Activated CD4-positive, alpha-beta T cell treated with anti-CD3 and anti-CD28 coated beads, Interleukin-2, Interleukin-6, amounts not matched to agents 100 ng/mL and 50 ng/mL, durations not matched to agents 16 hours and 8 hours (primary cell): Measurements from ENCODE around the gene DCAF8L2.
"Not testable (repeated sequence)": the region's sequence is repeated elsewhere in the genome, so short reads cannot be mapped to it uniquely, and the experiment has no call there.

Source experiments
- DNase-seq: peaks from one replicate; pipeline ENCODE4 v3.0.0-alpha.2; 2020

DCAF8L2 gene

DNA sequence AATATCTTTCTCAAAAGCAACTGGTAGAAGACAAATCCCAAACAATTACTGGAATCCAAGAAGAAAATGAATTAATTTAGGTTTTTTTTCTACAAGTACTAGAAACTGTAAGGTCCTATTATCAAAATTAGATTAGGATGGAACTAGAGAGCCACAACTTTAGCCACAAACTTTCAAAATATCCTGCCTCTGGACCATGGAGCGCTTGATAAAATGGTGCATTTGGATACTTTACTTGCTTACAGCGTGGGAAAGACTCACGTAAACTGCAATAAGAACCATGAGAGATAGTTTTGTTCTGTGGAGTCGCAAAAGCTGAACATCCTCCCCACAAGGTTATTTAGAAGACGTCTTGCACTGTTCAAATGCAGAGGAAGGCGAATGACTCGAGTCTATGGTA lies at the start of gene DCAF8L2:
Gene DCAF8L2, plus strand, starts transcription at position 301 of the 400 bp plus-strand sequence. CDS start 156,552 bp downstream, outside the sequence.
- DNase-seq = no peak

DNA sequence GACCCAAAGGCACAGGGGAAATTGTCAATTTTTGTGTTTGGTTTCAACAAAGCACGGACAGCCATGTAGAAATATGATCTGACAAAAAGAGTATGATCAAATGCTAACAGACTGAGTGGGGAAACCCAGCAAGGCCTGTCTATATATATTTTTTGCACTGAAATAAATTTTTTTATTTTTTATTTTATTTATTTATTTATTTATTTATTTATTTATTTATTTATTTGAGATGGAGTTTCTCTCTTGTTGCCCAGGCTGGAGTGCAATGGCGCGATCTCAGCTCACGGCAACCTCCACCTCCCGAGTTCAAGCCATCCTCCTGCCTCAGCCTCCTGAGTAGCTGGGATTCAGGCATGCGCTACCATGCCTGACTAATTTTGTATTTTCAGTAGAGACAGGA lies 49.0 kb upstream of the DCAF8L2 start:
- DNase-seq = not testable (repeated sequence)

DNA sequence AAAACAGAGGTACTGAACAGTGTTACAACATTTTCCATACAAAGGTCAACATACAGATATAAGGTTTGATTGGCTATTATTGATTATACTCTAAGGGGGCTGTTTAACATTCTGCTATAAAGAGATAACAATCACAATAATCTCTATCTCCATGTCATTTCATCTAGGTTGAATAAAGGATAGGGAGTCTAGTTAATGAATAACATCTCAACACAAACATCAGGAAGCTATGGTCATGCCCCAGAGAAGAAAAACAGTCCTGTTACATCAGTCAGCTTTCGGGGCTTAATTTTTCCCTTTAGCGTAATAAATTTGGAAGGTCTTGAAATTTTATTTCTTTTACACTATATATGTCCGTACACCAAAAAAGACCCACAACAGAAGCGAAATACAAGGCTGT lies 41.5 kb upstream of the DCAF8L2 start:
- DNase-seq = no peak

DNA sequence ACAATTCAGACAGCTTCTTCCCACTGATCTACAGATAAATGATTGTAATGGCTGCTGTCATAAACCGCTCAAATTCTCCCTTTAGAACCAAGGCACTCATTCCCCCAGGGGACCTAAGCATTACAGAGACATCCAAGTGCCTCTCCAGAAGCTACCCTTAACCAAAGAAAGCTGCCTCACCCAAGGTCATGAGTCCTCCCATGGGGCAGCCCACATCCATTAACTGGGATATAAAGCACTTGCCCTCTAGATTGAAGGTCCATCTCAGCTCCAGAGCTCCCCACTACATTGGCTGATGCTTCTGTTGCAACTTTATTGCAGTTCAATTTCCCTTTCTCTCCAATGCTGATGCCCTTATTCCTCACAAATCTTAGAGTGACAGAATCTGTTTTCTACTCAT lies 40.5 kb upstream of the DCAF8L2 start:
- DNase-seq = no peak

DNA sequence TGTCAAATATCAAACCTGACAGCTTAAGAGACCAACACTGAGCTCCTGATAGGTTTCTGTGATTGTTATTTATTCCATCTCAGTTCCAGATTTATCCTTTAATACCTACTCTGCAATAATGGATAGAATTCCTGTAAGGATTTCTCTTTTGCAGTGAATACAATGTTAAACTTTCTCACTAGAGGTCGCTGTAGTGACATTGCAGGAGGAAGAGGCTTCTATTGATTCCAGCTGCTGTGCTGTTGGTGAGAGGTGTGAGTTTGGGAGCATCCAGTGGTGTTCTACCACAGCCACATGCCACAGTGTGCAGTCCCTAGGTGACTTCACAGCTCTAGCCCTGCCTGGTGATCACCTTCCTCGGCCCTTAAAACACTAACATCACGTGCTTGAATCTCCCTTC lies 34.6 kb upstream of the DCAF8L2 start:
- DNase-seq = peak; percentile 5

DNA sequence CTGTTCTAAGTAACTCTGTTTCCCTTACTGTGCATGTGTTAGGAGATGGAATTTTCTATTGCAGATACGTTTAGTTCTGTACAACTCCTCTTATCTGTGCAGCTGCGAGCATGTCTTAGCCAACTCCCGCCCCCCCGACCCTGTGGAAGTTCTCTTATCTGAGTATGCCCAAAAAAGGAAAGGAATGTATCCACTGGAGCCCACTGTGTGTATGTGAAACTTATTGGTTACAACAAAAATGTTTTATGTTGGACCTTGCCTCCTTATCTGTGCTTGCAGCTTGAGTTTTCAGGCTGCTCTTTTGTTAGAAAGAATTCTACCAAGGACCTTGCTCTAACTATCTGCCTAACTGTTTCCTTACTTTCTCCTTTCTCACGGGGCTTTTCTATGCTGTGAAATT lies 24.2 kb upstream of the DCAF8L2 start:
- no peak for DNase-seq

DNA sequence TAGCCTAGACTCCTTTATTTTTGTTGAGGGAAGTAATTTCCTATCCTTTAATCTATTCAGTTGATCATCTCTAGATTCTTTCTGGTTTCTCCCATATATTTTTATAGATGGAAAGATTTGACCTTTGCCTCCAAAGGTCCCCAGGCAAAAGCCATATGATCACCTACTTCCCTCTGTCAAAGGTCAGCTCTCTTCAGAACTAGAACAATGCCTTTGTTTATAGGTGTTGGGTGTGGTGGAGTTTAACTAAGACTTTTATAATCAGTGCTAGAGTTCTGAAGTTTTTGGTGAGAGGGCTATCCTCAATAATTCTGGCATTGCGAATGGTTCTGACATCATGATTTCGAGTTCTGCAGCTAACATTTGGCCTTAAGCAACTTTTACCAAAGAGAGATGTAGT lies 19.0 kb upstream of the DCAF8L2 start:
- DNase-seq = no peak

DNA sequence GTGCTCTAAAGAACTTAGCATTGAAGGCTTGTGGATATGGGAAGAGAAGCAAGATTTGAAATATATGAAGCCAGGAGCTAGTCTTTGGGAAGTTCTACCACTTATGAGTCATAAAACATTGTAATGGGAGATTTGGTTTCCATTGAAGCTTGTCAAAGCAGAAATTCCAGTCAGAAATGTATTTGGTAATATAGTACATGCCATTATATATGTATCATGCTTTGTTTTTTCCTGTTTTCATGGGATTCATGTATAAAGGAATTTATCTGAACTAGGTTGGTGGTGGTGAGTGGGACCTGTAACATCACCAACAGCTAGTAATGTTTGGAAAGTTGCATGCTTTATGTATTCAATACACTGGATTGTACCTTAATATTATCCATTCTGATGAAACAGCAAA lies 14.6 kb upstream of the DCAF8L2 start:
- no peak for DNase-seq

DNA sequence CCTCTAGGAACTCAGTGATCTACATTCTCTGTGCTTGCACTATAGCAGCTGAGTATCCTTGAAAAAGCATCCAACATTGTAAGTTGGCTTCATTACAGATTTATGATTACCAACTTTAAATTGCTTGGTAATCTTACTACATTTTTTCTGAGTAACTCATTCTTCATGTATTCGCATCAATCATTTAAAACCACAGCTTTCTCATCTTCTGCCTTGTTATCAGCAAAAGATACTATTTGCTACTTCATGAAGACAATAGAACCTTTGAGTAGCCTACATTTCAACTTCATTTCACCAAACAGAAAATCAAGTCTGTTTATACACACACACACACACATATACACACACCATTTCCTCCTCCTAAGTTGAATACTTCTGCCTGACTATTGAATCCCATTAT lies 6.2 kb upstream of the DCAF8L2 start:
- DNase-seq = no peak

DNA sequence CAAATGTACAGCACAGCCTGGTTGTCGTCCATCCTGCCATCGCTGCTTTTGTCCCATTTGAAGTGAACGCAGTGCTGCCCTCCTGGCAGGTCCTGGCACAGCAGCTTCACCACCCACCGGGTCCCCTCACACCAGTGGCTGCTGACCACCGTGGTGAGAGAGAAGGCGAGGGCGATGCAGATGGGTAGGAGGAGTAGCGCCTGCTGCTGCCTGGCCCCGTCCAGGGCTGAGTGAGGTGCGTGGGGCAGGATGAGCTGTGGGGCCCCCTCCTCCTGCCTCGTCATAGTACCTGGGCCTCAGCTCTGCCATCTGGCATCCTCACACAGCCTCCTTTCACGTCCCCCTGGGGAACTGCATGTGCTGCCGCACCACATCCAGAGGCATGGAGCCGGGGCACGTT lies 1.8 kb downstream of the DCAF8L2 start:
- no peak for DNase-seq

DNA sequence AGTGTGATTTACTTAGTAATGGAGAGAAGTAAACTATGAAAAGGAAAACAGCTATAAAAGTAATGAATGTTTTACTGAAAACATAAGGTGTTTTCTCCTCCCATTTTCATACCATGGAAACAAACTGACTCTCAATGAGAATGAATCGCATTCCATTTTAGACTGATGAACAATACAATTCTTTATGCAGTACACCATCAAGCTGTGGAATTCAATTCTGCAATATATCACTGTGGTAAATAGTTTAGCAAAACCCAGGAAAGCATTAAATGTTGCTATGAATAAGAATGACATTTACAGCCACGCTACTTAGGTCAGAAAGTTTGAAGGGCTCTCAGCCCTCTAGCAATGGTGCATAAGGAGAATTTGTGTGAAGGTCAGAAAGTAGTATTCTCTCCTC lies 7.4 kb downstream of the DCAF8L2 start:
- no peak for DNase-seq

DNA sequence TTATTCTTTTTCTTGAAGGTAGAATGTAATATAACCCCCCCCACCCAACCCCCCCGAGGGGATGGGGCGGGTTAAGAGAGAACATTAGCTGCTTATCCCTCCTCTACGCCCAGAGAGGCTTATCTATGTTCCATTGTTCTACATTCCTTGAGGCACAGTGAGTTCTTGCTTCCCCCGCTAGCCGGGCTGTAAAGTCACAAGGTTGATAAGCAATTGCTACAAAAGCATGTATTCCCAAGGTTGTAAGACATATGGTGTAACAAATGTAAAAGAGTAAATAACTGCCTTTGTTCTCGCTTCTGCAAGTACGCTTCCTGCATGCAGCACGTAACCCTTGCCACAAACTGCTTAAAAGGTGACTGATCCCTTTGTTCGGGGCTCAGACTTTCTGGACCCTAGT lies 8.2 kb downstream of the DCAF8L2 start:
- DNase-seq = no peak

DNA sequence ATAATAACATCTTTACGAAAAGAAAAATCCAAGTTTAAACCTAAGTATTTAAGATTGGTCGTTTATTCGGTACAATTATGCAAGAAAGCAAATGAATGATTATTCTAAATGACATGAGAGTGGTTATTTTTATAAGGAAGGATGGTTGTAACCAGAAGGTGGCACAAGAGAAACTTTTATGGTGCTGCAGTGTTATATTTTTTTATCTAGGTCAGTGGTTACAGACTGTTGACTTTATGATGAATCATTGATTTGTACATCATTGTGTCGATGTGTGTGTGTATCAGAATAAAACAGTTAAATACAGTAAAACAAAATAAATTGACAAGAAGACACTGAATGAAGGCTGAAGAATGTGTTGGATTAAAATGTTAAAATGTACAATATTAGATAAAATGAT lies 9.8 kb downstream of the DCAF8L2 start:
- DNase-seq = no peak

DNA sequence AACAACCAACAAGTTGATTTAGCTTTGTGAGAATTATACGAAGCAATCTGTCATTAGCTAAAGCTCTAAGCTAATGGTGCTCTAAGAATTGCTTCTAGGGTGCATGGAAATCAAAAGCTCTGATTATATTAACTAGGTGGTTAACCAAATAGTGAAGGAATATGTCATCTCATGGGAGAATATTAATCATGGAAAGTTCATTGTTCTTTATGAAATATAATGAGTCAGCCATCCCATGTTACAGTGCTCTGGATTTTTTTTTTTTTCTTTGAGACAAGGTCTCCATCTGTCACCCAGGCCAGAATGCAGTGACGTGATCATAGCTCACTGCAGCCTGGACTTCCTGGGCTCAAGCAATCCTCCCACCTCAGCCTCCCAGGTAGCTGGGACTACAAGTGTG lies 10.5 kb downstream of the DCAF8L2 start:
- no peak for DNase-seq

DNA sequence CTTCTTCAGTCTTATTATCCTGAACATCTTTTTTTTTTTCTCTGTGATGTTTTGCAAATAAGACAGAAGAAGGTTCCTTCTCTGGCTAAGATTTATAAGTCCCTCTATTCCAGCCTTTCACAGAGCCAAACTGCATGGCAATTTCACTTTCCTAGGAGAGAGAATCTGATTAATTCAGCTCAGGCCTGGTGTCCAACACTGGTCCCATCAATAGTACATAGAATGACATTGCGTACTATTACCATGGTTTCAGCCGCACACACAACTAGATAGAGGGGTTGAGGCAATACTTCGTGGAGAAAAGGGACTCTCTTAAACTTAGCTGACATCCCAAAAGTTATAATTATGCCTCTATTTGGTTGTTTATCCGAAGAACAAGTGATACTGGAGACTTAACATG lies 18.5 kb downstream of the DCAF8L2 start:
- DNase-seq = no peak

DNA sequence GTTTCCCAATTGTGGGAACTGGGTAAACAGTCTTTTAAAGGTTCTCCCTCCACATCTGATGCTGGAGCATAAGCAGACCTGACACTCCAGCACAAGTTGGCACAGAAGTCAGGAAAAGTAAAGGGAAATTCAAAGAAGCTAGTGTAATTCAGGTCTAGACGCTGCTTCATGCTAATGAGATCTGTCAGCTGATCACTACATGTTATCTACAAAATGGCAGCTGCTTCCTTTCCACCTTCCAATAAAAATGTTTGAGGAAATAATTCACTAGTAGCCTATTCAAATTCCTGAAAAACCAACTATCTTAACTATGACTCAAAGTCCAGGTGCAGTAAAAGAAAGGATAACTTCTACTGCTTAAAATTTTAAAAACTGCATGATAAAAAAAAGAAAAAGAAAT lies 29.3 kb downstream of the DCAF8L2 start:
- no peak for DNase-seq

DNA sequence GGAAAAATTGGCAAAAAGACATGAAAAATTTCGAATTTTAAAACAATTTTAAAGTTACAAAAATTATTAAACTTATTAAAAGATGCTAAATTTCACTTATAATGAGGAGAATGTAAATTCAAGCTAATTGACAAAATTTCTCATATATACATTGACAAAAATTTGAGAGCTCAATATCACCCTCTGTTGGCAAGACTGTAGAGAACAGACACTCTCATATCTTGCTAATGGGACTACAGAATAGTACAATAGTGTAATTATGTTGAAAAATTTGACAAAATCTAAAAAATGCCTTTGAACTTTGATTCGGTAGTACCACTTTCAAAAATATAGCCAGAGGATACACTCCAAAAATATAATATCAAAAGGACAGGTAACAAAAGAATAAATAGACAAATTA lies 29.8 kb downstream of the DCAF8L2 start:
- peak; percentile 13 for DNase-seq

DNA sequence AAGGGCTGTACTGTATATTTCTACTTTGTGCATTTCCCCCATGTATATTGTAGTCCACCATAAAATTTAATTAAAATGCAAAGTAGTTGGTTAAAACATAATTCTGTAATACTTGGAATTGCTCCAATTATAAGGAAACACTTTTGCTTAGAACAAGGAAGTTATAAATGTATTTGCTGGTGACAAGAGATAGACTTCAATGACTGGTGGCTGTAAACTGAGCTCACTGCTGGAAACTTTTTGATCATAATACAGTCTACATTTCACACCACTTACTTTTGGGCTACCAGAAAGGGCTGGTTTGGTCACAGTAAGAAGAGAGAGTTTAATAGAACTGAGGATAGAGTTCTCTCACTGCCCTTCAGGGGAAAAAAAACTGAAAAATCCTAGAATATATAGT lies 32.7 kb downstream of the DCAF8L2 start:
- no peak for DNase-seq

DNA sequence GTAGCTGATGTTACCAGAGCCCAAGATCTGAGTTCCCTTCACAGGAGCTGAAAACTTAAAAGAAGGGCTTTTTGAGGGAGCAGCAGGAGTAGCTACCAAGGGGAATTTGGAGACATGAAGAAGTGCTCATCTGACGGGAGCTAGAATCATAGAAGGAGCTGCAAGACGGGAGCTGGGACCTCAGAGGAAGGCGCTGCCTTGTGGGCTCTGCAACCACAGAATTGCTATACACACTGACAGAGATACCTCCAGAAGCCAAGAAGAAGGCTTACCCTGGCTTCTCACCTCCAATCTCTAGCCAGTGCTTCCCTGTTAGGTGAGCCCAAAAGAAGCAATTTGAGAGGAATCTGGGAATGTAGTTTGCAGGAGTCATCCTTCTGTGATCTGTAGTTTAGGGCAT lies 35.9 kb downstream of the DCAF8L2 start:
- DNase-seq = no peak

DNA sequence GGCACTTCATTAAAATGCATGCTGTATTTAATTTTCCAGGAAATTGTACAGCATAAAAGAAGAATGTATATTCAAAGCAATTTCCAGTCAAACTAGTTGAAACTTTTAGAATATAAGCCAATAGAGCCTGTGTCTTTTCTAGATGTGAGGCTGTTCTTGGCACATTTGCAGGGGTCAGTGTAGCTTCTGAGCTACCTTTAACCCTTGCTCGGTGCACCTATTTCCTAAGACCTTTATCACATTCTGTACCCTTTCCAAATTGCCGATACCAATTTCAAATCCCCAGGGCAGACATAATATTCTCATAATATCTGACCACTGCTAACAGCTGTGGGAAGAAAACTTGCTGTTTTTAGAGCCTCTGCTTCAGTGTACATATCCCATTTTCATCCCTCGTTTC lies 43.2 kb downstream of the DCAF8L2 start:
- no peak for DNase-seq

DNA sequence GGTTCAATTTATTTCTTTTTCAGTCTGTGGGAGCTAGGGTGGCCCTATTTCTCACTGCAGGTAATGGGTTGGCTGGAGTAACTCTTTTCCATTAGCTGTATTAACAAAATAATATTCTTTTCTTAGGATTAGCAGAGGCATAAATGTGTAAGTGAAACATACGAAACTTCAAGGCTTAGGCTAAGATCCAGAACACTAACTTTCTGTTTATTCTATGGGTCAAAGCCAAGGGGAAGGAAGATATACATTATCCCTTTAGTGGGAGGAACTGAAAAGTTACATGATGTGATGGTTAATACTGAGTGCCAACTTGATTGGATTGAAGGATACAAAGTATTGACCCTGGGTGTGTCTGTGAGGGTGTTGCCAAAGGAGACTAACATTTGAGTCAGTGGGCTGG lies 66.4 kb downstream of the DCAF8L2 start:
- DNase-seq = no peak

DNA sequence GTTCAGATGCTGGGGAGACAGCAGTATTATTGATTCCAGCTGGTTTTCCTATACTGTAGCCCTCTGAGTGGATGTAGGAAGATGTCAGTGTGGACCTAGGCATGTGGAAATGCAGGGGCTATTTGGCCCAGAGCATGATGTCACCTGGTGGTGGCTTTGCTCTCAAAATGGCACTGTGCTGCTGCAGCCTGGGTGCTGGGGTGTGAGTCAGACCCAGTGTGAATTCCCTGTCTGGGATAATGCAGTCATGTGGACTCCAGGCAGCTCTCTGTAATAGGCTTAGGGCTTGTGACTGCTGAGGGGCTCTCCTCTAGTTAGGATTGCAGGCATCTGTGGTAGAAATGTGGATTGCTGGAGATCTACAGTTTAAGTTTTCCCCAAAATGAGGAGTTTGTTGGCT lies 70.7 kb downstream of the DCAF8L2 start:
- no peak for DNase-seq

DNA sequence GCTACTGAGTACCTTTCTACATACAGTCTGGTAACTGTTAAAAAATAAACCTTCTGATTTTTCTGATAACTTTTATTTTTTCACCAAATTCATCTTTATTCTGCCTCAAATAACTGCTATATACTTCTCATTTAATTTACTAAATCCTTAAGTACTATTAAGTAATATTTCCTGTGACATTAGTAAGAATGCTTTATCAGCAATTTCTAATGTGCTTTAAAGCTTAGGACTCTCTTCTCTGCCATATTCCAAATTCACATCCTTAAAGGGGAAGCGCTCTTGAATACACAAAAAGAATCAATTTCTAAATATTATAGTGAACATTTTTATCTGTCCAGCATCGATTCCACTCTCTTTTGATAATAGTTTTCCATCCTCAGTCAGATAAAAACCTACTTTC lies 81.1 kb downstream of the DCAF8L2 start:
- no peak for DNase-seq

DNA sequence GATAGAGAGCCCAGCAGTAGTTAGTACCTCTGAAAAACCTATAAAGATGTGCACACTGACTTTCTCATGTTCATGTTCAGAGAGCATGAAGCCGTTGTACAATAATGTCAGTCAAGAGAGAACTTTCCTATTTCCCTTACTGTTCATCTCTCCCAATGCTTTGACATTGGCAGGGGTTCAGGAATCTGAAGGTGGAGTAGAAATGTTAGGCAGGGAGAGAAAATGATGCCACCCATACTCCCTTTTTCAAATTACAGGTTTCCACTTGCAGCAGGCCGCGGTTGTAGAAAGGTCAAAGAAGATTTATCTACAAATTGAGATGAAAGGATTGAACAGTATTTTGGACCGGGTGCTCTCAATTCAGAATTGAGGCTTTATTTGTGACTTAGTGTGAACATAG lies 84.3 kb downstream of the DCAF8L2 start:
- DNase-seq = no peak

DNA sequence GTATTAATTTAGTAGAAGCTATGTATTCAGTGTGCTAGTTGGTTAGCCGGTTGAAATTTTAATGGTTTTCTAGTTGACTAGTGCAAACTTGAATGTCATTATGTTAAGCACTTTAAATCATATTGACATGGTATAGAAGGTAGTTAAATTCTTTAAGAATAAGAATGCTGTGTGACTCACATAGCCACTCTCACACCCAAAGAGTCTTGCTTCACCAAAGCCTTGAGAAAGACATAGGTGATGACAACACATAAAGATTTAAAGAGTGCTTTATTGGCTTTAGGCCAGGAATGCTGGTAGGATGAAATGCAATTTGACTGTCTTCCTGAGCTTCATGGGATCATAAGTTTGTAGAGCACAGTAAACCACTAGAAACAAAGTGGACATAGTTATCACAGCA lies 85.3 kb downstream of the DCAF8L2 start:
- DNase-seq = no peak

DNA sequence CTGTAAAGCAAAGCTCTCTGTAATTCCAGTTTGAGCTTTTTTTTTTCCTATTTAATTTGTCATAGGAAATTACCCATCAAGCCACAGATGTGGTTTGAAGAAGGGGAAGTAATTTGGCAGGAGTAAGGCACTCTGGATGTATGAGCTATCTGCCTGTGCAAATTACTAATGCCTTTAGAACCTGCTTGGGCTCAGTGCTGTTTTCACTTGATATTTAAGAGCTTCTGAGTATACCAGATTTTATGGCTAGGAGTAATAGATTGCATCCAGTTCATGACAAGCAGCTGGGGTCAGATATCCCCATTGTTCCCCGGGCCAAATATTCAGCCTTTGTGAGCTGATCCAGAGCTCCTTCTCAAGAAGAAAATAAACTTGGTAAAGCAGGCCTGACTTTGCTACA lies 89.1 kb downstream of the DCAF8L2 start:
- no peak for DNase-seq
